ENCODE data around the gene PHLPP1. TPM values are rescaled to one million over a fixed set of nuclear protein-coding genes. Genes with fewer than 3 reads are reported as not detected.

Gene PHLPP1
- total and polyA plus RNA-seq, 2 of the 4 experiments (the other 2 are of a cell fraction), result 3.3 to 3.6 TPM

- Histone ChIP-seq H3K18ac (ENCODE audit: low read depth, low read length) (no peak overlapping the region), H3K4me3 (ENCODE audit: insufficient read depth, low read depth, low read length) (no peak overlapping the region), H4K20me1 (ENCODE audit: insufficient read depth, low read length) (peaks cover 15% of the 10 kb centered on the region; the same call in 1 of the 2 replicates), H2AK9ac (replicated peaks; ENCODE audit: low read depth, low read length, poor library complexity) (no peak overlapping the region), H2BK15ac (ENCODE audit: low read depth, low read length) (no peak overlapping the region), H3K4ac (ENCODE audit: low read depth, low read length) (no peak overlapping the region), H3K4me1 (ENCODE audit: control insufficient read depth, insufficient read depth, low read length) (peaks cover 3% of the 10 kb centered on the region), H4K8ac (ENCODE audit: low read depth in 2 of 2, low read length in 2 of 2) (no peak overlapping the region), H3K56ac (ENCODE audit: extremely low read depth, insufficient read depth, low read length) (no peak overlapping the region), H3K9me1 (ENCODE audit: insufficient read depth, low read length) (peaks cover 8% of the 10 kb centered on the region; the same call in 1 of the 2 replicates), H3K23ac (ENCODE audit: low read depth, low read length) (no peak overlapping the region), H3K9me3 (ENCODE audit: control insufficient read depth, insufficient read depth, low read length) (no peaks in the 10 kb centered on the region), H3K27ac (ENCODE audit: insufficient read depth, low read length) (no peak overlapping the region), H3K14ac (replicated peaks; ENCODE audit: low read depth, low read length) (no peak overlapping the region), H3K79me1 (ENCODE audit: low read depth in 1 of 2, low read length in 2 of 2) (no peaks in the 10 kb centered on the region; a peak in 1 of 4 replicates), H3K36me3 (ENCODE audit: control insufficient read depth, insufficient read depth, low read length) (peaks cover 8% of the 10 kb centered on the region; the same call in 1 of the 2 replicates), H4K5ac (ENCODE audit: low read depth, low read length) (no peak overlapping the region), H4K91ac (ENCODE audit: insufficient read depth, low read depth, low read length) (no peak overlapping the region), H2BK20ac (ENCODE audit: low read depth, low read length) (no peak overlapping the region), H3K27me3 (ENCODE audit: control insufficient read depth, insufficient read depth, low read length) (peaks cover 3% of the 10 kb centered on the region), H2BK120ac (ENCODE audit: low read depth, low read length) (no peak overlapping the region), H2AK5ac (ENCODE audit: low read depth, low read length) (no peak overlapping the region), H3K9ac (ENCODE audit: low read depth, low read length) (no peak overlapping the region), H2BK5ac (ENCODE audit: low read depth, low read length, poor library complexity, severe bottlenecking) (no peak overlapping the region), H2AFZ (replicated peaks; ENCODE audit: low read length, poor library complexity) (no peak overlapping the region), H3K4me2 (ENCODE audit: low read depth, low read length) (no peak overlapping the region)
- CTCF ChIA-PET, result interaction anchor here (0.5 to 2.1 kb wide), 3 partner anchors 267 to 420 kb away, joined by 3 to 13 read pairs (median 7); partner anchors contain the start of gene PHLPP1
- POLR2A ChIA-PET (ENCODE audit: unreplicated experiment), result no interaction called here
- ATAC-seq (ENCODE audit: low read depth) (no peak), DNase-seq (no peak)
- dilution Hi-C loops (cut with HindIII; ENCODE audit: low sequenced_read_pairs, unreplicated experiment), result no loop called here
- intact Hi-C loops (cut with micrococcal nuclease), result loop anchor here (10.0 kb wide), 2 partner anchors 457 to 797 kb away; partner anchors contain the start of genes PIGN, RELCH and ZCCHC2
- 69% methylated on average over 6 of the region's 11 CpGs; no CpG with 5 or more reads in 1 of the 2 experiments for WGBS, 2 experiments (ENCODE audit: extremely low coverage in 2 of 2, insufficient read length in 1 of 2)
- TF ChIP-seq, protein P1, sequence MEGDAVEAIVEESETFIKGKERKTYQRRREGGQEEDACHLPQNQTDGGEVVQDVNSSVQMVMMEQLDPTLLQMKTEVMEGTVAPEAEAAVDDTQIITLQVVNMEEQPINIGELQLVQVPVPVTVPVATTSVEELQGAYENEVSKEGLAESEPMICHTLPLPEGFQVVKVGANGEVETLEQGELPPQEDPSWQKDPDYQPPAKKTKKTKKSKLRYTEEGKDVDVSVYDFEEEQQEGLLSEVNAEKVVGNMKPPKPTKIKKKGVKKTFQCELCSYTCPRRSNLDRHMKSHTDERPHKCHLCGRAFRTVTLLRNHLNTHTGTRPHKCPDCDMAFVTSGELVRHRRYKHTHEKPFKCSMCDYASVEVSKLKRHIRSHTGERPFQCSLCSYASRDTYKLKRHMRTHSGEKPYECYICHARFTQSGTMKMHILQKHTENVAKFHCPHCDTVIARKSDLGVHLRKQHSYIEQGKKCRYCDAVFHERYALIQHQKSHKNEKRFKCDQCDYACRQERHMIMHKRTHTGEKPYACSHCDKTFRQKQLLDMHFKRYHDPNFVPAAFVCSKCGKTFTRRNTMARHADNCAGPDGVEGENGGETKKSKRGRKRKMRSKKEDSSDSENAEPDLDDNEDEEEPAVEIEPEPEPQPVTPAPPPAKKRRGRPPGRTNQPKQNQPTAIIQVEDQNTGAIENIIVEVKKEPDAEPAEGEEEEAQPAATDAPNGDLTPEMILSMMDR (conservative IDR thresholded peaks at IDR 0.05; ENCODE audit: low read depth, low read length), result no peak
- TF ChIP-seq SMC3 (IDR thresholded peaks at IDR 0.05; ENCODE audit: low read depth, low read length) (no peak), CEBPB (IDR thresholded peaks at IDR 0.05; ENCODE audit: low read depth, low read length) (no peak), POLR2A (IDR thresholded peaks at IDR 0.05; ENCODE audit: low read depth, low read length) (no peak), NFE2L2 (IDR thresholded peaks at IDR 0.05; ENCODE audit: low read depth, low read length) (no peak), CHD1 (IDR thresholded peaks at IDR 0.05; ENCODE audit: low read depth, low read length) (no peak), MXI1 (IDR thresholded peaks at IDR 0.05; ENCODE audit: borderline replicate concordance, low read depth, low read length) (no peak), USF2 (IDR thresholded peaks at IDR 0.05; ENCODE audit: low read depth, low read length) (no peak)
- in situ Hi-C loops (cut with MboI; ENCODE audit: low sequenced_read_pairs), result loop anchor here (5.0 to 25.0 kb wide), 4 partner anchors 269 to 794 kb away; partner anchors contain the start of genes PIGN and RELCH
- no TSS peak for BruUV-seq (replicated peaks)
These were observed 266.2 kb downstream of the PHLPP1 start for GRCh38 chr18:62981566-62981965.

Measured in IMR-90 (cell line).